GM20000 (cell line): ENCODE measurements around the gene RPS14.

Experiments
- DNase-seq: peaks from one replicate; pipeline ENCODE4 v3.0.0; 2012; ENCODE audit warnings: low spot score
- CTCF ChIP-seq: IDR thresholded peaks from 2 replicates; pipeline ENCODE4 v1.5.1; 2012; ENCODE audit warnings: mild to moderate bottlenecking, control low read depth; ENCODE audit errors: extremely low read depth, missing control alignments

Gene RPS14

GRCh38 chr5:150444770-150445169 lies 4.8 kb downstream of the RPS14 start:
- no peak for DNase-seq
- no peak for TF ChIP-seq CTCF

DNA sequence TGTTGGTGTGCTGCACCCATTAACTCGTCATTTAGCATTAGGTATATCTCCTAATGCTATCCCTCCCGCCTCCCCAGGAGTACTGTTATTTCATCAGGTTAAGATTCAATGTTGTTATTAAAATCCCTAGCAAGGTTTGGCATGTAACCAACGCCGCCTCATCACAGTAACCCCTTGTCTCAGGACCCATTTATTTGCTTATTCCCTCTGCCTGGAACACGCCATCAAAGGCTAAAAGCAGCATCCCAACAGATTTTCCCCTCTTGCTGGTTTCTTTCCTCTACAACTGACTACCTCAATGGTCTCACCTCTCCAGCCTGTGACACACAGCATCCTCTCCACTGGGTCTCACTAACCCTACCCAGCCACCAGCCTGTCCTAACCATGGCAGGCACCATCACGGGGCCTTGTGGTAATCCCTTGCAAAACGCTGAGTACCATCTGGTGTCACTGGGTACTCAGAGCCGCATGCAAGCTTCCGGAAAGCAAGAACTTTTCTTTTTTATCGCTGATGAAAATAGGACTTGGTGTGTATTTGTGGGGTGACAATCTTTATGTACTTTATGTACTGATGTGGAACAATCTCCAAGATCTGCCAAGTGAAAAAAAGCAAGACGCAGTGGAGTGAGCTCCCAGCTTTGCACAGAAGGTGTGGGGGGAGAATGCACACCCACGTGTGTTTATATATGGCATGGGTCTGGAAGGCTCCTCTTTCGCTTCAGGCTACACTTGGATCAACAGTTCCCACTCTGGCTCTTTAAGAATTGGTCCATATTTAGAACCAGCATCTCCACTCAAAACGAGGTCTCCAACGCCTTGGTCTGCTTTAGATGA lies 6.1 kb downstream of the RPS14 start:
- TF ChIP-seq CTCF: no peak
- DNase-seq: no peak

- TF ChIP-seq CTCF: no peak
- DNase-seq: no peak
Observed at GRCh38 chr5:150442699-150443080, 6.8 kb downstream of the RPS14 start.

GRCh38 chr5:150441813-150442698 lies 7.5 kb downstream of the RPS14 start:
- no peak for DNase-seq
- TF ChIP-seq CTCF: no peak

DNA sequence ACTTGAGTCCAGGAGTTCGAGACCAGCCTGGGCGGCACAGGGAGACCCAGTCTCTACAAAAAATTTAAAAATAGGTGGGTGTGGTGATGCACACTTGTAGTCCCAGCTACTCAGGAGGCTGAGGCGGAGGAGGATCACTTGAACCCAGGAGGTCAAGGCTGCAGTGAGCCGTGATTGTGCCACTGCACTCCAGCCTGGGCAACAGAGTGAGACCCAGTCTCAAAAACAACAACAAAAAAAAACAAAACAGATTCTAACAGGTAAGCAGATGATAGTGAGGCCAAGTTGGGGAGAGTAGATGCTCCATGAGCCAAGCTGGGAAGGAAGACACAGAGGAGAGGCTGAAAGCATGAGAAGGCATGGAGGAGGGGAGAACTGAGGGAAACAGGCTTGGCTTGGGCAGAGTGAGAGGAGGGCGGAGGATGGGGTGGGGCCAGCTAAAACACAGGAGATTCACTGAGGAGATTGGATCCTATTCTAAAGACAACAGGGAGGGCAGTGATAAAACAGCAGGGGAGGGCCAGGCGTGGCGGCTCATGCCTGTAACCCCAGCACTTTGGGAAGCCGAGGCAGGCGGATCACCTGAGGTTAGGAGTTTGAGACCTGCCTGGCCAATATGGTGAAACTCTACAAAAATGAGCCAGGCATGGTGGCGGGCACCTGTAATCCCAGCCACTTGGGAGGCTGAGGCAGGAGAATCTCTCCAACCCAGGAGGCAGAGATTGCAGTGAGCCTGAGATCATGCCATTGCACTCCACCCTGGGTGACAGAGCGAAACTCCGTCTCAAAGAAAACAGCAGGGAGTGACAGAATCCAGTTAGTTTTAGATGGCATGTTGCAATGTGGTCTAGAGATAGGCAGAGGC lies 8.4 kb downstream of the RPS14 start:
- no peak for TF ChIP-seq CTCF
- no peak for DNase-seq

DNA sequence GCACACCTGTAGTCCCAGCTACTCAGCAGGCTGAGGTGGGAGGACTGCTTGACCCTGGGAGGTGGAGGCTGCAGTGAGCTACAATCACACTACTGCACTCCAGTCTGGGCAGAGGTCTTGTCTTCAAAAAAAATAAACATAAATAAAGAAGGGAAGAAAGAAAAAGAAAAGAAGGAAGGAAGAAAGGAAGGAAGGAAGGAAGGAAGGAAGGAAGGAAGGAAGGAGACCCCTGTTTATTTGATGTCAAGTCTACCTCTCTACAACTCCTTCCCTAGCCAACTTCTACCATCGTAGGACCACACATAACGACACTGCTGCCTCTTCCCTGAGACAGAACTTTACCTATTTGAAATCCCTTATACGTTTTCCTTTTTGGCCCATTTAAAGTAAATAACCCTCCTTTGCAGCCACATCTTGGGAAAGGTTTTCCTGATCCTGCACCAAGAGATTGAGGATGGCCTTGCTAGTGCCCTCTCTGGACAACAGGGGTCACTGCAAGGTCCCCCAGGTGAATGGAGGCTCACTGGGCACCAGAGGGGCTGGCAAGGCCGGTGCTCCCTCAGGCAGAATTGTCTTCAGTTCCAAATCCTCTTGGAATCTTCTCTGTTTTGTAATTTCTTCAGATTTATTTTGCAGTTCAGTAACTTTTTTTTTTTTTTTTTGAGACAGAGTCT lies 10.5 kb downstream of the RPS14 start:
- TF ChIP-seq CTCF: peak; percentile 21
- no peak for DNase-seq
